Thyroid gland (tissue), 4 donors: ENCODE results near the gene KCTD6.

ENCODE experiments used
- POLR2A ChIP-seq, 2 donors: fragments of 450-650 bp; IDR thresholded peaks; one replicate each; pipeline ENCODE4 v1.6.1; 2017; ENCODE audit warnings: antibody characterized with exemption in 2 of 2, mild to moderate bottlenecking in 2 of 2, moderate library complexity in 1 of 2
- TF ChIP-seq, protein P1 (sequence below), 6 experiments: fragments of 200-600 bp in 3 of 6; fragments of 450-650 bp in 3 of 6; sonication (generic) in 3 of 6; IDR thresholded peaks; one replicate each; pipeline ENCODE4 v1.5.1; 2016 to 2019; ENCODE audit warnings: antibody characterized with exemption in 6 of 6, mild to moderate bottlenecking in 2 of 6, inconsistent platforms in 1 of 6, moderate library complexity in 1 of 6

DNA sequence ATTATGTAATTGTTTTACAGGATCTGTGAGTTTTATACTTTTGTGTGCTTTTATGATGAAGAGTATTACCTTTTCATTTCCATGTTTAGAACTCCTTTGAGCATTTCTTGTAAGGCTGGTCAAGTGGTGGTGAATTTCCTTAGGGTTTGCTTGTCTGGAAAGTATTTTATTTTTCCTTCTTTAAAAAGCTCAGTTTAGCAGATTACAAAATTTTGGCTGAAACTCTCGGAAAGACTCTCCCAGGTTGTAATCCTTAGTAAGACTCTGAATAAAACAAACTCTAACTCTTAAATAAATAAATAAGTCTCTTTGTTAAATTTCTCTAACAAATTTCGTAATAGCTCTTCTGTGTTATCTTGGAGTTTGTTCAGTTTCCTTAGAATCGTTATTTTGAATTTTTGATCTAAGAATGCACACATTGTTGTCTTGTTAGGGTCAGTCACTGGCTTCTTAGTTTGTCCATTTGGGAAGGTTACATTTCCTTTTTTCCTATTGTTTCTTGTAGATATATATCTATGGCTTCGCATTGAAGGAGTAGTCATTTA, 59.8 kb downstream of the KCTD6 start:
- TF ChIP-seq, protein P1, sequence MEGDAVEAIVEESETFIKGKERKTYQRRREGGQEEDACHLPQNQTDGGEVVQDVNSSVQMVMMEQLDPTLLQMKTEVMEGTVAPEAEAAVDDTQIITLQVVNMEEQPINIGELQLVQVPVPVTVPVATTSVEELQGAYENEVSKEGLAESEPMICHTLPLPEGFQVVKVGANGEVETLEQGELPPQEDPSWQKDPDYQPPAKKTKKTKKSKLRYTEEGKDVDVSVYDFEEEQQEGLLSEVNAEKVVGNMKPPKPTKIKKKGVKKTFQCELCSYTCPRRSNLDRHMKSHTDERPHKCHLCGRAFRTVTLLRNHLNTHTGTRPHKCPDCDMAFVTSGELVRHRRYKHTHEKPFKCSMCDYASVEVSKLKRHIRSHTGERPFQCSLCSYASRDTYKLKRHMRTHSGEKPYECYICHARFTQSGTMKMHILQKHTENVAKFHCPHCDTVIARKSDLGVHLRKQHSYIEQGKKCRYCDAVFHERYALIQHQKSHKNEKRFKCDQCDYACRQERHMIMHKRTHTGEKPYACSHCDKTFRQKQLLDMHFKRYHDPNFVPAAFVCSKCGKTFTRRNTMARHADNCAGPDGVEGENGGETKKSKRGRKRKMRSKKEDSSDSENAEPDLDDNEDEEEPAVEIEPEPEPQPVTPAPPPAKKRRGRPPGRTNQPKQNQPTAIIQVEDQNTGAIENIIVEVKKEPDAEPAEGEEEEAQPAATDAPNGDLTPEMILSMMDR (IDR thresholded peaks at IDR 0.05): no peak
- TF ChIP-seq POLR2A (IDR thresholded peaks at IDR 0.05): no peak
